Measurements from ENCODE around the gene TLNRD1.

TLNRD1 gene

GRCh38 chr15:81024265-81024872 lies 23.6 kb downstream of the TLNRD1 start:
- H3K27ac Mint-ChIP-seq: peak overlapping the region; percentile 98
- no peaks in the 10 kb centered on the region for H3K27me3 Mint-ChIP-seq
- peaks cover 45% of the 10 kb centered on the region for H3K4me1 Mint-ChIP-seq (ENCODE audit: low read depth)
- no peaks in the 10 kb centered on the region for H3K36me3 Mint-ChIP-seq (ENCODE audit: low read depth)
- H3K9me3 Mint-ChIP-seq: no peaks in the 10 kb centered on the region
- peak overlapping the region; percentile 58 for H3K4me3 Mint-ChIP-seq

DNA sequence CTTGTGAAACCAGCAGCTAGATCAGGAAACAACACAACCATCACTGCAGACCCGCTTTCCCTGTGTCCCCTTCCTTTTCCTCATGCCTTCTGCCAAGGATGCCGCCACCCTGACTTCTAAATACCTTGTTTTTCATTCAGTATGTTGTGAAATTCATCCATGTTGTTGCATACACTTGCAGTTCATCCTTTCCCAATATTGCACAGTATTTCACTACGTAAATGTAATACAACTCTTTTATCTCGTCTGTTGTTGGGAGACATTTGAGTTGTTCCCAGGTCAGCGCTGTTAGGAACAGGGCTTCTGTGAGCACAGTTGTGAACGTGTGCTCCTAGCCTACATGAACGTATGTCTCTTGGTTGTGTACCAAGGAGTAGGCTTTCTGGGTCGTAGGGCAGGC lies 24.2 kb downstream of the TLNRD1 start:
- Mint-ChIP-seq H3K4me3 (no peak overlapping the region), H3K27ac (no peak overlapping the region), H3K27me3 (no peaks in the 10 kb centered on the region), H3K9me3 (peaks cover 4% of the 10 kb centered on the region), H3K4me1 (ENCODE audit: low read depth) (peaks cover 51% of the 10 kb centered on the region), H3K36me3 (ENCODE audit: low read depth) (peaks cover 4% of the 10 kb centered on the region)

DNA sequence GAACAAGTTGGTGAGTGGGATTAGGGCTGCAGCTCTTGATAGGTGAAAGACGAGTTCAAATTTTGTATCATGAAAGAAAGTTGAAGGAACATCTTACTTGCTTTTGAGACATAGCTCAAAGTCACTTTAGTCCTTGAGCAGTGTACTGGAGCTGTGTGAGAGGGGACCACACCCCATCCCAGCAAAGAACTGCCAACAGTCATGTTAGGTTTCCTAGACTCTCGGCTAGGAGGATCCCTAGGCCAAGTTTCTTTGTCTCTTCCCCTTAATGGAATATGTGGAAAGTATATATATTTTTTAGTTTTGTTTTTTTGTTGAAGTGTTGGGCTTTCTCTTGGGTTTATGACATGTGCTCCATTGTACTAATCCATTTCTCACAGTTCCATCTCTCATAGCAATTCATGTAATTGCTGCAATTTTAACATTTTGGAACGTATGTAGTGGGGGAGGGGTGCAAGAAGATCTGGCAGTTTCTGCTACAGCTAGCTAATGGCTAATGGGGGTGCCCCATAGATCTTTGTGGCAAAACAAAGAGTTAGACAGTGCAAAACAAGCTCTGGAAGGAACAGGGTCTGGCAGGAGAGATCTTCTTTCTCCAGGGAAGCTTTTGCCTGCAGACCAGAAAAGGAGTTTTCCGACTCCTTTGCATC lies 25.1 kb downstream of the TLNRD1 start:
- Mint-ChIP-seq H3K9me3 (peaks cover 8% of the 10 kb centered on the region), H3K27me3 (no peaks in the 10 kb centered on the region), H3K4me3 (no peak overlapping the region), H3K36me3 (ENCODE audit: low read depth) (peaks cover 4% of the 10 kb centered on the region), H3K27ac (peak overlapping the region; percentile 61), H3K4me1 (ENCODE audit: low read depth) (peaks cover 53% of the 10 kb centered on the region)

DNA sequence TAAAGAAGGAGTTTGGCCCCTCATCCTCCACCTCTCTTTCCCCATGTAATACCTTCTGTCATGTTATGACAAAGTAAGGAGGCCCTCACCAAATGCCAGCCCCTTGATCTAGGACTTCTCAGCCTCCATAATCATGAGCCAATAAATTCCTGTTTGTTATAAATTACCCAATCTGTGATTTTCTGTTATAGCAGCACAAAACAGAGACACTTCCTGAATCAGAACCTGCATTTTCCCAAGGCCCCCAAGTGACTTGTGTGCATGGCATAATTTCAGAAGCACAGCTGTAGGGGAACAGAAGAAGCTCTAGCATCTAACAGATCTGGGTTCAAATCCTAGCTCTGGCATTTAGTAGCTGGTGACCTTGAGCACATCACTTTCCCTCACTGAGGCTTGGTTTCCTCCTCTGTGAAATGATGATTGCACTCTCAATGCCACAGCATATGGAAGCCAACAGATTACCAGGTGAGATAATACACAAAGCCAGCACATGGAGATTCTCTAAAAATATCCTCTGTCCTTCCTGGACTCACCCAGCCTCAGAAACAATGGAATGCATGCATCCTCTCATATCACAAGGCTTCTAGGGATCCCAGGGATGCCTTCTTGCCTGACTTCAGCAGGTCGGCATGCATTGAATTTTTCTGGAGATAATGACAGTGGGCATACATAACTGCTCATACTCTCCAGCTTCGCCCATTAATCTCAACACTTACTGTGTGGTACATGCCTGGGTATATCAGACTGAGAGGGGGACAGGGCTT lies 26.3 kb downstream of the TLNRD1 start:
- peaks cover 4% of the 10 kb centered on the region for H3K36me3 Mint-ChIP-seq (ENCODE audit: low read depth)
- peaks cover 8% of the 10 kb centered on the region for H3K9me3 Mint-ChIP-seq
- H3K27me3 Mint-ChIP-seq: no peaks in the 10 kb centered on the region
- H3K4me1 Mint-ChIP-seq (ENCODE audit: low read depth): peaks cover 53% of the 10 kb centered on the region
- peak overlapping the region; percentile 4 for H3K27ac Mint-ChIP-seq
- no peak overlapping the region for H3K4me3 Mint-ChIP-seq

DNA sequence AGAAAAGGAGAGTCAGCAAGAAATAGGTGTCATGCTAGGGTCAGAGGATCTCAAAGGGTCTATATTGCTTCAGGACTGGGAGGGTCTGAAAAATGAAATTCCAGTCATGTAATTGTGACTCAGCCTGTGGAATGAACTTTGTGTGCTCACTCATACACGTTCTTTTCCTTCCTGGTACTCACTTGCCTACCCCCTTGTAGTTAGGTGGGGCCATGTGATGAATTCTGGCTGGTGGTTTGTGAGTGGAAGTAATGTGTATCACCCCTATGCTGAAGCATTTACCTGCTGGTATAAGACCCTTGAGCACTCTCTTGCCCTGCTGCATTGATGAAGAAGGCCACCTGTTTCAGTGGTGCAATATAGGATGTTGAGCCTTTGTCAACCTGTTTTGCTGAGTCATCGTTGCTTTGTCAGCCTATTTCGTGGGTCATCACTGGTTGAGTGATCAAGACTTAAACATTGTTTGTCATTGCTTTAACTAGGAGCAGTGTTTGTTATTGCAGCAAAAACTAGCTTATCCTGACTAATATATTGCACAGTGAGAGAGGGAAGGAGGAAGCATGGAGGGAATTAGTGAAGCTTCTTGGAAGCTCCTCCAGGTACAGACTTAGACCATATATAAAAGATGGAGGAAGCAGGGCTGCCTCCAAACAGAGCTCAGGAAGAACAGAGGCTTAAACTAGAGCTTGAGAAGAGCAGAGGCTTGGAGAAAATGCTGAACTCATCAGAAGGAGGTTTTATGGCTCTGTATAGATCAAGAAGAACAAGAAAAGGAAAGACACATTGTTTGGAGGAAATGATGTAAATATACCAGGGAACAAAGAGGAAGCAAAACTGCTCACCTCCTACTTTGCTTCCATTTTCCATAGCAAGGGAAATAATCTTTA lies 28.9 kb downstream of the TLNRD1 start:
- H3K36me3 Mint-ChIP-seq (ENCODE audit: low read depth): peaks cover 4% of the 10 kb centered on the region
- no peak overlapping the region for H3K4me3 Mint-ChIP-seq
- H3K9me3 Mint-ChIP-seq: peaks cover 8% of the 10 kb centered on the region
- H3K4me1 Mint-ChIP-seq (ENCODE audit: low read depth): peaks cover 33% of the 10 kb centered on the region
- no peak overlapping the region for H3K27ac Mint-ChIP-seq
- H3K27me3 Mint-ChIP-seq: no peaks in the 10 kb centered on the region

- no peak overlapping the region for H3K4me3 Mint-ChIP-seq
- no peak overlapping the region for H3K27ac Mint-ChIP-seq
- H3K4me1 Mint-ChIP-seq (ENCODE audit: low read depth): peaks cover 28% of the 10 kb centered on the region
- no peaks in the 10 kb centered on the region for H3K27me3 Mint-ChIP-seq
- peaks cover 8% of the 10 kb centered on the region for H3K9me3 Mint-ChIP-seq
- peaks cover 4% of the 10 kb centered on the region for H3K36me3 Mint-ChIP-seq (ENCODE audit: low read depth)
These were observed 29.6 kb downstream of the TLNRD1 start for GRCh38 chr15:81030301-81030750.

- peaks cover 8% of the 10 kb centered on the region for H3K9me3 Mint-ChIP-seq
These were observed 30.5 kb downstream of the TLNRD1 start for GRCh38 chr15:81031203-81031602.

DNA sequence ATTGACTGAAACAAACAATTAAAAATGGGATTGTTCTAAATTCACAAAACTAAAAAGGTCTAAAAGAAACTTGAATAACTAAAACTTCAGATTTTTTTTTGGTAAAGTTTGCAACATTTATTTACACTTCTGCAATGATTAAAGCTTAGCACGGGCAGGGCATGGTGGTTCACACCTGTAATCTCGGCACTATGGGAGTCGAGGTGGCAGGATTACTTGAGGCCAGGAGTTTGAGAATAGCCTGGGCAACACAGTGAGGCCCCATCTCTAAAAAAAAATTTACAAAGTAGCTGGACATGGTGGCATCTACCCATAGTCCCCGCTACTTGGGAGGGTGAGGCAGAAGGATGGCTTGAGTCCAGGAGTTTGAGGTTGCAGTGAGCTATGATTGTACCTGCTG lies 31.6 kb downstream of the TLNRD1 start:
- H3K9me3 Mint-ChIP-seq: peaks cover 8% of the 10 kb centered on the region
- H3K36me3 Mint-ChIP-seq (ENCODE audit: low read depth): peaks cover 4% of the 10 kb centered on the region
- no peak overlapping the region for H3K27ac Mint-ChIP-seq
- H3K4me3 Mint-ChIP-seq: no peak overlapping the region
- no peaks in the 10 kb centered on the region for H3K27me3 Mint-ChIP-seq
- peaks cover 11% of the 10 kb centered on the region for H3K4me1 Mint-ChIP-seq (ENCODE audit: low read depth)

More at GRCh38 chr15:81031203-81031602, 30.5 kb downstream of the TLNRD1 start:
- Mint-ChIP-seq H3K36me3 (ENCODE audit: low read depth) (peaks cover 4% of the 10 kb centered on the region), H3K4me3 (no peak overlapping the region), H3K27ac (no peak overlapping the region), H3K4me1 (ENCODE audit: low read depth) (peaks cover 20% of the 10 kb centered on the region), H3K27me3 (no peaks in the 10 kb centered on the region)

DNA sequence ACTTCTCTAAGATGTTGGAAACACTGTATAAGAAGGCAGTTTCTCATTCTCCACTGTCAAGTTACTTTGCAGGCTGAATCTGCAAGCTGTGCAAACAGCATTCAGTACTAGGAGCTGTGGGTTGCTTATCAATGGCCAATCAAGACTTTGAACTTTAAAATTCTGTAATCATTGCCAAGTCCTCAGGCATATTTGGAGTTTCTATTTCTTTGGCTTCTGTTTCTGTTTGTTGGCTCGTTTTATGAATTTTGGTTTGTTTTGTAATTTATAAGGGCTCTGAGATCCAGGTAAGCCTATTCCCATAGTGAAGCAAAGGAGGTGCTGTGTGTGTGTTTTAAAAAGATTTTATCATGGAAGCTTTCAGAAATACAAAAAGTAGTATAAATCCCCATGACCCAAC lies 32.1 kb downstream of the TLNRD1 start:
- Mint-ChIP-seq H3K9me3 (peaks cover 8% of the 10 kb centered on the region), H3K36me3 (ENCODE audit: low read depth) (peaks cover 4% of the 10 kb centered on the region), H3K27ac (no peak overlapping the region), H3K4me1 (ENCODE audit: low read depth) (peaks cover 11% of the 10 kb centered on the region), H3K27me3 (no peaks in the 10 kb centered on the region), H3K4me3 (no peak overlapping the region)

DNA sequence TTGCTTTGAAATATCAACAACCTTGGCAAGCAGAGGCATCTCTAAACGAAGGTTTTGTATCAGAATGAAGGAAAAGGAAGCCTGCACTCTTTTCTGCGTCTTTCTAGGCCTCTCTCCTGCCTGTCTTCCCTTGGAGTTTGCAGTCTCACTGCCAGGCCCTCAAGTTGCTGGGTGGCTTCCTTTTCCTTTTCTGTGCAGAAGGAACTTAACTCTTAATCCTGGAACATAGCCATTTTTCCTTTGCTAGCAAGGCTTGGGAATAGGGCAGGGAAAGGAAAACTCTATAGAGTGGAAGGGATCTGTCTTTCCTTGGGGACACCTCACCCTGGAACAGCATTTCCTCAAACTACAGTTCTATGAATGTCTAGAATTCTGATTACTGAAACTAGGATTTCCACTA lies 32.8 kb downstream of the TLNRD1 start:
- Mint-ChIP-seq H3K4me3 (no peak overlapping the region), H3K36me3 (ENCODE audit: low read depth) (peaks cover 4% of the 10 kb centered on the region), H3K9me3 (peaks cover 8% of the 10 kb centered on the region), H3K27ac (no peak overlapping the region), H3K27me3 (no peaks in the 10 kb centered on the region), H3K4me1 (ENCODE audit: low read depth) (peaks cover 11% of the 10 kb centered on the region)

GRCh38 chr15:81037952-81038743 lies 37.4 kb downstream of the TLNRD1 start:
- H3K27me3 Mint-ChIP-seq: no peaks in the 10 kb centered on the region
- no peaks in the 10 kb centered on the region for H3K9me3 Mint-ChIP-seq
- no peaks in the 10 kb centered on the region for H3K36me3 Mint-ChIP-seq (ENCODE audit: low read depth)
- peaks cover 11% of the 10 kb centered on the region for H3K4me1 Mint-ChIP-seq (ENCODE audit: low read depth)
- H3K4me3 Mint-ChIP-seq: no peak overlapping the region
- H3K27ac Mint-ChIP-seq: no peak overlapping the region

GRCh38 chr15:81038975-81039607 lies 38.4 kb downstream of the TLNRD1 start:
- Mint-ChIP-seq H3K27ac (no peak overlapping the region), H3K4me3 (no peak overlapping the region), H3K27me3 (no peaks in the 10 kb centered on the region), H3K4me1 (ENCODE audit: low read depth) (peaks cover 11% of the 10 kb centered on the region), H3K9me3 (no peaks in the 10 kb centered on the region), H3K36me3 (ENCODE audit: low read depth) (no peaks in the 10 kb centered on the region)

- Mint-ChIP-seq H3K27me3 (no peaks in the 10 kb centered on the region), H3K4me1 (ENCODE audit: low read depth) (peaks cover 17% of the 10 kb centered on the region), H3K9me3 (peaks cover 2% of the 10 kb centered on the region), H3K27ac (no peak overlapping the region), H3K36me3 (ENCODE audit: low read depth) (no peaks in the 10 kb centered on the region), H3K4me3 (no peak overlapping the region)
These were observed 40.0 kb downstream of the TLNRD1 start for GRCh38 chr15:81040757-81041156.
